Ovary (tissue), 9 donors: ENCODE data around the gene LSM2. TPM values are rescaled to one million over a fixed set of nuclear protein-coding genes. Genes with fewer than 3 reads are reported as not detected.

Experiments used
- DNase-seq, 5 donors: peaks; one replicate each; pipeline ENCODE4 v3.0.0-alpha.2; 2019 to 2020
- H3K27ac ChIP-seq, 2 donors: fragments of 200-600 bp; one replicate each; pipeline versions ENCODE4 v1.5.1 to v1.8.0; 2019 to 2022
- H3K27me3 ChIP-seq: fragments of 200-600 bp; one replicate; pipeline ENCODE4 v1.8.0; 2022
- H3K36me3 ChIP-seq: fragments of 200-600 bp; sonication (generic); one replicate; pipeline ENCODE4 v1.5.1; 2019
- H3K4me1 ChIP-seq: one replicate; pipeline ENCODE4 v1.8.1; 2013; ENCODE audit warnings: mild to moderate bottlenecking, moderate library complexity; ENCODE audit not compliant: insufficient read depth
- H3K4me3 ChIP-seq: fragments of 200-600 bp; sonication (generic); one replicate; pipeline ENCODE4 v1.5.1; 2017
- H3K9me3 ChIP-seq, 2 donors: fragments of 200-600 bp in 1 of 2; sonication (generic) in 1 of 2; one replicate each; pipeline versions ENCODE4 v1.5.1 to v1.8.1; 2013 to 2019; ENCODE audit warnings: mild to moderate bottlenecking in 1 of 2, moderate library complexity in 1 of 2
- EP300 ChIP-seq: sonication (generic); formaldehyde crosslinking; IDR thresholded peaks from one replicate; pipeline ENCODE4 v1.6.1; 2017; ENCODE audit warnings: antibody characterized with exemption
- POLR2A ChIP-seq: fragments of 450-650 bp; IDR thresholded peaks from one replicate; pipeline ENCODE4 v1.6.1; 2017; ENCODE audit warnings: antibody characterized with exemption, mild to moderate bottlenecking, moderate library complexity
- WGBS, 3 donors: extraction: QIAGEN DNeasy Blood & Tissue Kit in 1 of 3; methylation state at CpG; one replicate each; pipeline versions ENCODE4 v1.1.5 to v1.1.7; 2013 to 2017; 5-methylcytosine and 5-hydroxymethylcytosine counted together
- intact Hi-C, 4 donors: fragments of 100-400 bp; cut with DNase I; formaldehyde crosslinking; loops; one replicate each; pipeline versions ENCODE4 v1.11.0 to v1.15.1; 2022 to 2023
- polyA plus RNA-seq, 2 donors: library from polyadenylated mRNA; stranded (reverse); fragments of 200-250 nt in 1 of 2; fragments of 350-450 nt in 1 of 2; fragmentation: Illumina TruSeq in 1 of 2; extraction: RNeasy Lipid Tissue Mini Kit (QIAGEN cat#74804) in 1 of 2; gene quantifications; one replicate each; pipeline ENCODE4 v1.2.3, GENCODE V29; 2013 to 2014
- total RNA-seq, 7 donors: library from RNA; depleted of rRNA in 2 of 7; stranded (reverse); fragments of >200 nt in 2 of 7; fragmentation: NEBNext Ultra II Directional in 3 of 7; extraction: Animal tissue kit (Norgen Biotek cat#: 25700) in 3 of 7; gene quantifications; one replicate each; pipeline versions ENCODE4 v1.1.0 to v1.2.4, GENCODE V29; 2016 to 2023
- TF ChIP-seq, protein P1 (sequence below), 3 donors: fragments of 450-650 bp in 2 of 3; fragments of 200-600 bp in 1 of 3; IDR thresholded peaks; one replicate each; pipeline versions ENCODE4 v1.5.1 to v1.8.0; 2016 to 2022; ENCODE audit warnings: antibody characterized with exemption in 3 of 3, mild to moderate bottlenecking in 1 of 3
- donor health status: DM: no; HTN: no; CAD: no; lungs with moderate emphysema.
- donor health status: DM: no; HTN: no; CAD: no.
- donor health status: Bipolar disorder and iron deficiency.
- donor health status: DM: yes; HTN: yes; CAD: no.
- donor health status: DM: no; HTN: no; CAD: no.
- donor health status: DM: yes; HTN: yes; CAD: no.

Gene LSM2
- total and polyA plus RNA-seq, 9 donors = 35.9 to 90.7 (median 47.6) TPM

DNA sequence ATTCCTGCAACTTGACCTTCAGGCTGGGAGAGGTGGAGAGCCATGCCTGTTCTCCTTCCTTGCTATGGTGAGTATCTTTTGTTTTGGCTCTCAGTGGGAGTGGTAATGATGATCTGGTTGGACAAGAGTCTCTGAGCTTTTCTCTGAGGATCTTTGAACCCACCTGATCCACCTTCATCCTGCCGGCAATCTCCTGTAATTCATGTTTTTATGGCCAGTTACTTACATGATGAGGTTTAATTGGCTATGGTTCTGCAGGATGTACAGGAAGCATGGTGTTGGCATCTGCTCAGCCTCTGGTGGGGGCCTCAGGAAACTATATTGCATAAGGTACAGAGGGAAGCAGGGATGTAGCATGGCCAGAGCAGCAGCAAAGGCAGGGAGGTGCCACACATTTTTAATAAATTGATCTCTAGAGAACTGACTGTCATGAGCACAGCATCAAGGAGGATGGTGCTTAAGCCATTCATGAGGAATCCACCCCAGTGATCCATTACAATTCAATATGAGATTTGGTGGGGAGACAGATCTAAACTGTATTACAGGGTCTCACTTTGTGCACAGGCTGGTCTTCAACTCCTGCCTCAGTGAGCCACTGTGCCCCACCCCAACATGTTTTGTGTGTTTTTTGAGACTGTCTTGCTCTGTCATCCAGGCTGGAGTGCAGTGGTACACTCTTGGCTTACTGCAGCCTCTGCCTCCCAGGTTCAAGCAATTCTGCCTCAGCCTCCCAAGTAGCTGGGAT lies 30.8 kb upstream of the LSM2 start:
- DNase-seq = peak in 1 of 5 donors; percentile 17
- Histone ChIP-seq H3K4me3 (no peak overlapping the region), H3K27me3 (no peaks in the 10 kb centered on the region), H3K4me1 (no peaks in the 10 kb centered on the region), H3K36me3 (no peaks in the 10 kb centered on the region), H3K27ac (no peak overlapping the region), H3K9me3 (no peaks in the 10 kb centered on the region)
- TF ChIP-seq EP300 = no peak
- TF ChIP-seq, protein P1, sequence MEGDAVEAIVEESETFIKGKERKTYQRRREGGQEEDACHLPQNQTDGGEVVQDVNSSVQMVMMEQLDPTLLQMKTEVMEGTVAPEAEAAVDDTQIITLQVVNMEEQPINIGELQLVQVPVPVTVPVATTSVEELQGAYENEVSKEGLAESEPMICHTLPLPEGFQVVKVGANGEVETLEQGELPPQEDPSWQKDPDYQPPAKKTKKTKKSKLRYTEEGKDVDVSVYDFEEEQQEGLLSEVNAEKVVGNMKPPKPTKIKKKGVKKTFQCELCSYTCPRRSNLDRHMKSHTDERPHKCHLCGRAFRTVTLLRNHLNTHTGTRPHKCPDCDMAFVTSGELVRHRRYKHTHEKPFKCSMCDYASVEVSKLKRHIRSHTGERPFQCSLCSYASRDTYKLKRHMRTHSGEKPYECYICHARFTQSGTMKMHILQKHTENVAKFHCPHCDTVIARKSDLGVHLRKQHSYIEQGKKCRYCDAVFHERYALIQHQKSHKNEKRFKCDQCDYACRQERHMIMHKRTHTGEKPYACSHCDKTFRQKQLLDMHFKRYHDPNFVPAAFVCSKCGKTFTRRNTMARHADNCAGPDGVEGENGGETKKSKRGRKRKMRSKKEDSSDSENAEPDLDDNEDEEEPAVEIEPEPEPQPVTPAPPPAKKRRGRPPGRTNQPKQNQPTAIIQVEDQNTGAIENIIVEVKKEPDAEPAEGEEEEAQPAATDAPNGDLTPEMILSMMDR (IDR thresholded peaks at IDR 0.05) = no peak
- no peak for TF ChIP-seq POLR2A
- intact Hi-C loops = loop anchor here in 2 of 4 donors (10.0 kb wide), 2 partner anchors 103 to 293 kb away; partner anchors contain the start of genes ATP6V1G2 (in 1 of the 2), CLIC1 (in 1 of the 2), DDX39B (in 1 of the 2) and NFKBIL1 (in 1 of the 2)
- 11 to 36% (median 14%) methylated on average over 1 of the region's 1 CpG for WGBS, 3 donors

DNA sequence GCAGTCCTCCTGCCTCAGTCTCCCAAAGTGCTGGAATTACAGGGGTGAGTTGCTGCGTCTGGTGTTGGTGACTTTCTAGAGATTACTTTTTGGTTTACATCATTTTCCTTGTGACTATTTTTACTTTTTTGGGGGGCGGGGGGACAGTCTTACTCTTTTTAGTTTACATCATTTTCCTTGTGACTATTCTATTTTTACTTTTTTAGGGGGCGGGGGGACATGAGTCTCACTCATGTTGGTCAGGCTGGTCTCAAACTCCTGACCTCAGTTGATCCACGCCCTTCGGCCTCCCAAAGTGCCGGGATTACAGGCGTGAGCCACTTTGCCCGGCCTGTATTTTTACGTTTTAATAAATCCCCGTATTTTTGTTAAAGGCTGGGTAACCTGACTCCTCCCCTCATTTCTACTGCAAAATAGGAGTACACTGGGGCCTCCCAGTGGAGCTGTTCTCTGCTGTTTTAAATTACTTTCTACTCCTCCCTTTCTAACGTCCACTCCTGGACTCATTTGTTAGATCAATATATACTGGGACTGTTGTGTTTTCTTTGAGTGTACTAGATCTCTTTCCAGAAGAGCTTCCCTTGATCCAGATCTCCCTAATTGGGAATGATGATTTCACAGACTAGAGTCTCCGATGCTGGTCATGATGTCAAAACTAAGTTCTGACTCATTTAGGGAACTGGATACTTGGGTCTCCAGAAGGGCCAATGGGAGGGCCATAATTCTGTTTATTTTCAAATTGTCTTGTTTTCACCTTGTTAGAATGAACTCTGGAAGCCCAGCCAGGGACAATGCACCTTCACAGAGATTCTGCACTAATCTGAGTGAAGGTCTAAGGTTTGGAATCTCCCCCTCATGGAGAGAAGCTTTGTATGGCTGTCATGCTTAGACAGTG lies 30.0 kb upstream of the LSM2 start:
- DNase-seq = peak in 1 of 5 donors; percentile 16
- peak overlapping the region; percentile 97 for H3K4me3 ChIP-seq
- TF ChIP-seq, protein P1 (IDR thresholded peaks at IDR 0.05) = no peak
- TF ChIP-seq EP300 (no peak), POLR2A (no peak)
- no peaks in the 10 kb centered on the region for H3K36me3 ChIP-seq
- H3K27ac ChIP-seq = peak overlapping the region; percentile 49 to 93
- intact Hi-C loops = loop anchor here in 2 of 4 donors (10.0 kb wide), 2 partner anchors 102 to 292 kb away; partner anchors contain the start of genes ATP6V1G2 (in 1 of the 2), CLIC1 (in 1 of the 2), DDX39B (in 1 of the 2) and NFKBIL1 (in 1 of the 2)
- H3K4me1 ChIP-seq = no peaks in the 10 kb centered on the region
- no peaks in the 10 kb centered on the region for H3K27me3 ChIP-seq
- H3K9me3 ChIP-seq = no peaks in the 10 kb centered on the region
- WGBS, 3 donors = 8 to 17% (median 15%) methylated on average over 12 of the region's 12 CpGs

DNA sequence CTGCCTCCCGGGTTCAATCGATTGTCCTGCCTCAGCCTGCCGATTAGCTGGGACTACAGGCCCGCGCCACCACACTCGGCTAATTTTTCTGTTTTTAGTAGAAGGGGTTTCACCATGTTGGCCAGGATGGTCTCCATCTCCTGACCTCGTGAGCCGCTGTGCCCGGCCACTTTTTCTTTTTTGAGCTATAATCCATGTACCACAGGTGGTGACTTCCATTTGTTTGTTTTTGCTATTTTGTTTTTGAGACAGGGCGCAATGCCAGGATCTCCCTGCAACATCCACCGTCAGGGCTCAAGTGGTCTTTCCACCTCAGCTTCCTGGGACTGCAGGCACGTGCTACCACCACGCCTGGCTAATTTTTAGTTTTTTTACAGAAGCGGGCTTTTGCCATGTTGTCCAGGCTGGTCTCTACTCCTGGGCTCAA lies 29.3 kb upstream of the LSM2 start:
- intact Hi-C loops = loop anchor here in 2 of 4 donors (10.0 kb wide), 2 partner anchors 101 to 291 kb away; partner anchors contain the start of genes ATP6V1G2 (in 1 of the 2), CLIC1 (in 1 of the 2), DDX39B (in 1 of the 2) and NFKBIL1 (in 1 of the 2)
- H3K27ac ChIP-seq = peak overlapping the region; percentile 49 to 93
- peak in 1 of 5 donors; percentile 27 for DNase-seq
- peaks cover 4% of the 10 kb centered on the region for H3K4me1 ChIP-seq
- H3K27me3 ChIP-seq = no peaks in the 10 kb centered on the region
- TF ChIP-seq POLR2A = no peak
- TF ChIP-seq EP300 = no peak
- TF ChIP-seq, protein P1 (IDR thresholded peaks at IDR 0.05) = no peak
- H3K36me3 ChIP-seq = no peaks in the 10 kb centered on the region
- H3K9me3 ChIP-seq = no peaks in the 10 kb centered on the region
- peak overlapping the region; percentile 97 for H3K4me3 ChIP-seq
- WGBS, 3 donors = 4 to 20% (median 10%) methylated on average over 14 of the region's 14 CpGs
